Measurements from ENCODE around the gene OR14A2.
"Not testable (repeated sequence)": the region's sequence is repeated elsewhere in the genome, so short reads cannot be mapped to it uniquely, and the experiment has no call there.

OR14A2 gene

DNA sequence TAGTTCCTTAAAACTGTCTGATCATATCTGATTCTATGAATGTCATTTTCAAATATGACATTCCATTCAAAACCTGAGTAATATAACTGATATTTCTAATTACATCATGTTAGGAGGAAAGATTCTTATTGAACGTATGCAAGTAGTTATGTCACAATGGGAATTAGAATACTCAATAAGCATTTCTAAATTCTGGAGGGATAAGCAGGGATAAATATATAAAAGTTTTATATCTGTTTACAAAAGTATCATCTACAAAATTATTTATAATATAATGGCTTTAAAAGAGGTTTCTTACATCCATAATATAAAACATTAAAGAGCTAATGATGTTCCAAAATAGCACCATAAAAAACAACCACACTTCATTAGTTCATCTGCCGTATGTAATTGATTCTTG, at the start of gene OR14A2:
Gene OR14A2 (minus strand): TSS at position 101 of the 400 bp plus-strand sequence.
- DNase-seq, result no peak

DNA sequence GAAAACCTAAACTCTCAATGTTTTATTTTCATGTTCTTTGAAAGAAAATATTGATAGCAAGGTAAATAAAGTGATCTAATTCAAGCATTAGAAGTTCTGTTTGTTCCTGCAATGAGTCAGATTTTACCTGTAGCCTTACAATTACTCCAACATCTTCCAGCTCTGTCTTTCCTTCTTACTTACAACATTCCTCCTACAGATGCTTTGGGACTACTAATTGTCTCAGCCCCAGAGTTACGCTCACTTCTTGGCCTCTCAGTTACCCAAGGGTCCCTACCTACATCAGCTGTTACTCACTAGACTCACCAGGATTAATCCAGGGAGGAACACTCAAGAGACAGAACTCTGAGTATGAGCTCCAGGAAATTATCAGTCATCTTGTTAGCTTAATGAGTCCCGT, 49.6 kb upstream of the OR14A2 start:
- no peak for DNase-seq

DNA sequence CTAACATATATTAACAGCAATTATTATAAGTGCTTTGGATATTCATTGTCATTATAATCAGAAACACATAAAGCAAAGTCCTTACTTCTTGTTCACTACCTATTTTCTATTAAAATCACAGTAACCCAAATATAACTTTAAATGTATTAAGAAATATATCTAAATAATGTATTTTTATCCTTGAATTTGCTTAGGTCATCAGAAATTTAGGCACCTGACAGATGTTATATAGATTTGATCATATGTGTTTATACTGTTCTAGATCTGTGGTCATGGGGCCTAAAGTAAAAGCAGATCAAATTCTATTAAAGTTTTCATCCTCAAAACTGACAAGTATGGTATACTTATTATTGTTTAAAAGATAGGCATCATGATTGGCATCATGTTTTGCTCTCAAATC, 21.7 kb upstream of the OR14A2 start:
- DNase-seq, result no peak

DNA sequence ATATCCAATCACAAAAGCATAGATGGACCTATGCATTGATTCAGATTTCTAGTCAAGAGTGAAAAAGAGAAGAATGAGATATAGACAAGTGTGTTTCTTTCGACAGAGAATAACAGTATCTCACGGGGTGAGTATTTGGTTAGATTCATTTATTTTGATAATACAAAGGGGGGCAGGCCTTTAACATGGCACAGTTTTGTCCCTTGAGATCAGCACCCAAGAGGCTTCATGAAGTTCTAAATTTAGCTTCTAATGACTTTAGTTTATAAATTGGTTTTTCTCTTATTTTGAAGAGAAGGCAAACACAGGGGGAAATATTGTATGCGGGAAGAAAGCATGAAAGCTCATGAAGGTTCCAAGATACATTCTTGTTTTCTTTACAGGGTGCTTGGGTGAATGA, 12.5 kb upstream of the OR14A2 start, which contains the start of gene OR1C1:
Gene OR1C1 (minus strand): TSS at position 101 of the 400 bp plus-strand sequence. CDS start 2,150 bp downstream, outside the sequence.
- no peak for DNase-seq

DNA sequence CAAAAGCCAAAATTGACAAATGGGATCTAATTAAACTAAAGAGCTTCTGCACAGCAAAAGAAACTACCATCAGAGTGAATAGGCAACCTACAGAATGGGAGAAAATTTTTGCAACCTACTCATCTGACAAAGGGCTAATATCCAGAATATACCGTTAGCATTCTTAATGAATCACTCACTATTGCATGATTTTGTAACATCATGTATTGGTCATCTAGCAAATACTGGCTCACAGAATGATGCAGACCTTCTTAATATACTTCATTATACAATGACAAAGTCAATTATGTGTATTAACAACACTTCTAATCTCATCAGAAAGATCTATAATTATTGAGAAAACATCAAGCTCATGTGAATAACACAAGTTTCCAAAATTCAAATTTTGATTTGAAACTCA, 6.4 kb upstream of the OR14A2 start:
- not testable (repeated sequence) for DNase-seq

DNA sequence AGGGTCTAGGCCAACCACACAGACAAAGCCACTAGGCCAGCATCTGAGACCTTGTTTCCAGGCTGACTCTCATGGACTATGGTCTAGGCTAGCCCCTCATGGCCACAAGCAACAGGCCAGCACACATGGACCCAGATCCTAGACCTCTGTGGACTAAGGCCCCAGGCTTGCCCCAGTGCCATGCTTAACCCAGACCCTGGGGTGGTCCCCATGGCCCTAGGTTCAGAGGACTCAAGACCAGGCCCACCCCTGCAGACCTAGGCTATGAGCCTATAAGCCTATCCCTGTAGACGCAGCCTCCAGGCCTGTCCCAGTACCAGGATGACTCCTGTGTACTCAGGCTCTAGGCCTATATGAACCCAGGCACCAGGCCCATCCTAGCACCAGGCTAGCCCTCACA, 1.9 kb upstream of the OR14A2 start:
- DNase-seq, result no peak

DNA sequence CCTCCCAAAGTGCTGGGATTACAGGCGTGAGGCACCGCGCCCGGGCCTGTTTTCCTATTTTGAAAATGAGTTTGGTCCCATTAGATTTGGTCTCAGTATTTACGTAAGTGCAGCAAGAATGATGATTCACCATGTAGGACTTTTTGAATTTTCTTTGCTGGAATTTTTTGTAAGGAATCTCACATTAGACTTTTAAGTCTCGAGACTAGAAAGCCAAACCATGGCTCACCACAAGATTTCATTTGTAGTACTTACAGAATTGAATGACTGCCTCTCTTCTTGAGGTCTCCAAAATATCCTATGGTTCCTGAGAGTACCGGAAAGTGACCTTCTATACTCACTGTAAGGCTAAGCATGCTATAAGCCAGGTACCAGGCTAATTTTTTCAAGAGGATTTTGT, 325 bp downstream of the OR14A2 start:
- DNase-seq, result no peak

DNA sequence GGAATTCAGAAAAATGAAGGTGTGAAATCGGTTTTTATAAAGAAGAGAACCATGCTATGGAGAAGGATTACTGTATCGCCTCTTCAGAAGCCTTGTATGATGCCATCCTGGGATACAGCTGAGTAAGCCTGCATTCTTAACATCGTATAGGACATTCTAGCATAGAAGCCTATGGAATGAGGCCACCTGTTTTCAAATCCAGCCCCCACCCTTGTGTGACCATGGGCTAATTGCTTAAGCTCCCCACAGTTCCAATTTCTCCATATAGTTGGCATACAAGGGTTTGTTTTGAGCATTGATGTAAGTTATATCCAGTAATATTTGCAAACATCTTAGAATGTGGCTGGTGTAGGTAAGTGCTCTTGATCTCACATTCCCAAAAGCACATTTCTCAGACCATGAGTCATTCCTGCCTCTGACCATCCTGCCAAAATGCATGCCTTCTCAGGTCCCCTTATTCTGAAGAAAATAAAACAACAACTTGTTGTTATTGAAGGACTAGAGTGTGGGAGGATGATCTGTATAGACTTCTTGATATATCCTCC, 1.5 kb downstream of the OR14A2 start:
- DNase-seq, result no peak

DNA sequence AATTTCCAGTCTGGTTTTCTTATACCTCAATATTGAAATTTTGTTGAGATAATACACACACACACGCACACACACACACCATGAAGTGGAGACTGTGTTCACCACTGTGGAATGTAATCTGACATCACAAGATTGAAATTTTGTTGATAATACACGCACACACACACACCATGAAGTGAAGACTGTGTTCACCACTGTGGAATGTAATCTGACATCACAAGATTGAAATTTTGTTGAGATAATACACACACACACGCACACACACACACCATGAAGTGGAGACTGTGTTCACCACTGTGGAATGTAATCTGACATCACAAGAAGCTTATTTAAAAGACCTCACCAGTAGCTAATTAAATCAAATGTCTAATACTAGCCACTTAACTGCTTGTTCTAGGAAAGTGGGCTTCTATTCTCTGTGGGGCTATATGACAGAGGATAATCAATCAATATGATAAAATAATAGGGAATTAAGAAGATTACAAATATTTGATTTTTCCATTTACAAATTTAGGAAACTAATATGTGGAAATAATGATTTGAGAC, 5.7 kb downstream of the OR14A2 start:
- DNase-seq, result not testable (repeated sequence)

DNA sequence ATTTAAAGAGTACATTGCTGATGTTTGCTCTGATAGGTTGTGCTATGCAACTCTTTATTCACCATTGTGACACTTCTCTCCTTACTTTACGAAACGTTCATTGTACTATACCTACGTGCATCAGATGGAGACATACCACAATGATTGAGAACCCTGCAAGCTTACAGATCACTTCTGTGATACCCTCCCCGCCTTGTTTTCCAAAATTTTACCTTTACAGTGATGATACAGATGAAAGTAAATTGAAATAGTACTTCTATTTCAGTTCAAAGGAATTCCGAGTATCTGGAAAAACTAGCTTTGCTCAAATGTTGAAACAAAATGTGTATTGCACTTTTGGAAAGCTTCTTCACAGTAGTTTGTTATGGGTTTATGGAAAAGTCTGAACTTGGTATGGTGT, 6.2 kb downstream of the OR14A2 start:
- DNase-seq, result no peak

DNA sequence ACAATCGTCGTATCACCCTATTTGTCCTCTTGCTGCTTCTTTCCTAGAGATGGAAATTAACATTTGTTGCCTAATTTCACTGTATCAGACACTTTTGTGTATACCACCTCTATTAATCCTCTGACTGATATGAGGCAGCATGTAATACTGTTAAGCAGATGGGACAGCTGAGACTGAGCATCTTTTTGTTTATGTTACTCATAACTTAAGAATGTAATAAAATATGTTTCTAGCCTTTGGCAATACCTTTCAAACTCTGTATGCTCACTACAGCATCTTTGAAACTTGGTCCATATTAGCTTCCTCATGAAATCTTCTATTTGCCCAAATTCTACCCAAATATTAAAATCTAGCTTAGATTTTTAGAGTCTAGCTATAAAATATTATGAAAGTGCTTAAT, 7.2 kb downstream of the OR14A2 start:
- no peak for DNase-seq

DNA sequence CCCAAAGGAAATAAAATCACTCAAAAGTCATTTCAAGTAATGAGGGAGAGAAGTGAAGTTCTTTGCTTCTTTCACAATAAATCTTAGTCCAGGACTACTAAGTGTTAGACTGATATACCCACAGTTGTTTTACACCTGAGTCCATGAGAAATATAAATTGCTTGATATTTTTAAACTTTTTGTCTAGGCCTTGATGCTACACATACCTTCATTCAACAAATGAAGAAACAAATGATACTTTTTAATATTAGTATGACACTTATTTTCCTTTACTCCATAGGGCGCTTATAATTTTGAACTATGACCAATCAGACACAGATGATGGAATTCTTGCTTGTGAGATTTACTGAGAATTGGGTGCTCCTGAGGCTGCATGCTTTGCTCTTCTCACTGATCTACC, 9.6 kb downstream of the OR14A2 start, which contains the start of gene OR14K1:
Gene OR14K1 (plus strand): TSS at position 301 of the 400 bp plus-strand sequence. CDS start 0 bp downstream, at position 301.
- no peak for DNase-seq

DNA sequence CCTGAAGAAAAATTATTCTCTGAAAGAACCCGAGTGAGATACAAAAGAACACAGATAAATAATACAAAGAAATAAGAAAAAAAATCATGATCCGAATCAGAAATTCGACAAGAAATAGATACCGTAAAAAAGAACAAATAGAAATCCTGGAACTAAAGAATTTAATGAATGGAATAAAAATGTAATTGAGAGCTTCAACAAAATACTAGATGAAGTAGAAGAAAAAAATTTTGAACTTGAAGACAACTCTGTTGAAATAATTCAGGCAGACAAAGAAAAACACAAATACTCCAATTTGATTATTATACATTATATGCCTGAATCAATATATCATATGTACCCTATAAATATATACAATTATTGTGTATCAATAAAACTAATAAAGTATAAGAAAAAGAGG, 26.7 kb downstream of the OR14A2 start:
- DNase-seq, result no peak

DNA sequence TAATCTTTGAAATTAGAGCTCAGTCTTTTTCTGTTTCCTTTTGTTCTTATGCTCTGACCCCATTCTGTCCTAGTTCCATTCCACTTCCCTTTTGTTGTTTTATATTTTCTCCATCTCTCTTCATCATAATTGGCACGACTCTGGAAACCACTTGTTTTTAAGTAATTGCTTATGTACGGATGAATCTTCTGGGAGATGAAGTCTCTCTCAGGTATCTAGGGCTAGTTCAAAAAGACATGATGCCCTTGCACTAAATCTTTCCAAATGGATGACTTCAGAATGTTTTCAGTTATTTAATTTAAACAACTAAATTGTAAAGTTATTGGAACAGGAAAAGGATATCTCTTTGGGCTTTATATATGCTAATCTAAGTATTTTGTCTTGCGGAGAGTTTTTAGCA, 31.4 kb downstream of the OR14A2 start, which contains the start of gene OR6F1:
Gene OR6F1 (minus strand): TSS at position 101 of the 400 bp plus-strand sequence. CDS start 3,891 bp downstream, outside the sequence.
- no peak for DNase-seq

DNA sequence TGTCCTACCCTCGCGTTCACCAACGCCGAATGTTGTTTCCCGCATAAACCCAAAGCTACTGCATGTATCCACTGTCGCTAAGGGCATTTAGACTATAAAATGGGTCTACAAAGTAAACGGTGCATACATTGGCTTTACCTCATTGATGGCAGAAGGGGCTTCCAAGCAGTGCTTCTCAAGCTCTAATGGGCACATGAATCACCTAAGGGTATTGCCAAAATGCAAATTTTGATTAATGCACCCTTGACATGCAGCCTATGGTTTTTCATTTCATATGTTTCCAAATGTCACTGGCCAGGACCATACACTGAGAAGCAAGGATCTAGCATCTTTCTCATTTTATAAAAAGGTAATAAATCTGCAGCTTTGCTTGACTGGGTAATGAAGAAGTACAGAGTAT, 34.2 kb downstream of the OR14A2 start:
- no peak for DNase-seq

DNA sequence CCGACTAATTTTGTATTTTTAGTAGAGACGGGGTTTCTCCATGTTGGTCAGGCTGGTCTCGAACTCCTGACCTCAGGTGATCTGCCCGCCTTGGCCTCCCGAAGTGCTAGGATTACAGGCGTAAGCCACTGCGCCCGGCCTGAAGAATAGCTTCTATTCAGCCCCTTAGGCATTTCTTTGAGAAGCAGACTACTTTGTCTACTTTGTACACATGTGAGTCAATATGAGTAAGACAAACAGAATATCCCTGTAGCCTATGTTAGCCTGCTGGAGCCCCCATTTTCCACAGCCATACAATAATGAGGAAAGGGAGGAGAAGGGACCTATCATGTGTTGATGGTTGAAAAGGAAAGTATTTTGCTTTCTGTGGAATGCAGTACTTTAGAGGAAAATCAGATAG, 37.3 kb downstream of the OR14A2 start:
- not testable (repeated sequence) for DNase-seq

DNA sequence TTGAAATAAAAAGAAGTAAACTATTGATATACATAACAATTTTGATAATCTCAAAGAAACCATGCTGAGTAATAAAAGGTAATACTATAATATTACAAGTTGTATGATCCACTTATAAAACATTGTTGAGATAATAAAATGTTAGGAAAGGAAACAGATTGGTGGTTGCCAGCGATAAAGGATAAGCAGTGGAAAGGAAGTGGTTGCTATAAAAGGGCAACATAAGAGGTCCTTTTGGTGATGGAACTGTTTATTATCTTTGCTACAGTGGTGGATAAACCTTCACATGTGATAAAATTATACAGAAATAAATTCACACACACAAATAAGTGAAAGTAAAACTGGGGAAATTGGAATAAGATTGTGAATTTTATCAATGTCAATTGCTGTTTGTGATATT, 46.6 kb downstream of the OR14A2 start:
- DNase-seq, result peak; percentile 30

DNA sequence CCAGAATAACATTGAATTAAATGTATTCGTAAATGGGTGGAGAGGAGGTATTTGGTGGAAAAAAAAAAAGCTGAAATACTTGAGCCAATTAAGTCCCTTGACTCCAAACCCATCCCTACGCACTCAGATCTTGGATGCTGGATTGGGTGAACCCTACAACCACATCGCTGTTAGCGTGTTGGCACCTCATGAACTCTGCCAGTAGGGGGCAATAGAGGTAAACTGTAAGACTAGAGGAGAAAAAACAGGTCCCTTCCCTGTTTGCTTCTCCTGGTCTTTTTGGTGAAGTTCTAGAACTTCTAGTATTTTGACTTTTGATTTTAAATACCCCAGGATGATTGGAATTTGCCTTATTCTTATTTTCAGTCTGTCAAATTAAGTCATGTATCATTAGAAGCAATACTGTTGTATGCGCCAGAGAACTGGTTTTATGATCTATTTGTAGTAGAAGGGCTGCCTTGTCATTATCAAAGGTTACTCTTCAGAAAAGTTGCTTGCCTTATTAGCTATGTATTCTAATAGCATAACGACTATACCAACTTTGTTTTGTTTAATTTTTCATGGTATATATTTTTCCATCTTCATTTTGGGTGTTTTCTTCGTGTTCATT, 66.5 kb downstream of the OR14A2 start:
- DNase-seq, result peak; percentile 92

DNA sequence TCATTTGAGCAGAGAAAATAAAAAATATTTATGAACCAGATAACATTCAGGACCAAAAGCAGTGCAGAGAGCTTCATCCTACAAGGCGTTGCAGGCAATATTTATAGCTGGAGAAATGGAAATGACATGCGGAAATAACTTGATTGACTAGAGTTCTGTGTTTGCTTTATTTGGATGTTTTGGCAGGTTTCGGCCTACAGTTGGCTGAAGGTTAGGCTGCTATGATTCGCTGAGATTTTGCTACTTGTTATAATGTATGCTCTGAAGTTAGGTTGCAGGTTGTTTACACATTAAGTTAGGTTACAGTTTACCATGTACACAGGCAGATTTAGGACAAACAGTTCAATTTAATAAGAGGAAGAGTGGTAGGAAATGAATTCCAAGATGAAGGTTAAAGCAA, 67.8 kb downstream of the OR14A2 start:
- DNase-seq, result no peak

DNA sequence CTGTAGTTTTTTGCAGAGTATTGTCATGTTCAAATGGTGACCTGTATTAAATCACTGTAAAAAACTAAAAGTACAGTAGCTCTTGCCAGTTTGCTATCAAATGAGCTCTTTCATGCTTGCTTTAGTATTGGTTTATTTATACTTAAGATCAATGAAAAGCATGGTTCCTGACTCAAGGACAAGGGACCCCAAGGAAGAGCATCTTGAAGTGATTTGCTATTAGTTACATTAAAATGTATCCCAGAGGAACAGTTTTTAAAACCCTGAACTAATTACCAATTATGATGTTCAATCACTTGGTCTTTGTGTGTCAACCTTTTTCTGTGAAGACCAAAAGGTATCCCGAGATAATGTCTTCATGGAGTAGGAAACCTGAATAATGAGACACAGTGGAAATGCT, 68.3 kb downstream of the OR14A2 start, which contains the start of gene OR13G1:
Gene OR13G1 (minus strand): TSS at position 101 of the 400 bp plus-strand sequence. CDS start 6,698 bp downstream, outside the sequence.
- no peak for DNase-seq
